CD4-positive, alpha-beta T cell treated with Interleukin-2 at 100 ng/mL for 4 hours (primary cell): ENCODE data around the gene DISC1.
"Not testable (repeated sequence)": the region's sequence is repeated elsewhere in the genome, so short reads cannot be mapped to it uniquely, and the experiment has no call there.

Source experiments
- DNase-seq: peaks from one replicate; pipeline ENCODE4 v3.0.0-alpha.2; 2020; ENCODE audit warnings: low spot score

Gene DISC1

DNA sequence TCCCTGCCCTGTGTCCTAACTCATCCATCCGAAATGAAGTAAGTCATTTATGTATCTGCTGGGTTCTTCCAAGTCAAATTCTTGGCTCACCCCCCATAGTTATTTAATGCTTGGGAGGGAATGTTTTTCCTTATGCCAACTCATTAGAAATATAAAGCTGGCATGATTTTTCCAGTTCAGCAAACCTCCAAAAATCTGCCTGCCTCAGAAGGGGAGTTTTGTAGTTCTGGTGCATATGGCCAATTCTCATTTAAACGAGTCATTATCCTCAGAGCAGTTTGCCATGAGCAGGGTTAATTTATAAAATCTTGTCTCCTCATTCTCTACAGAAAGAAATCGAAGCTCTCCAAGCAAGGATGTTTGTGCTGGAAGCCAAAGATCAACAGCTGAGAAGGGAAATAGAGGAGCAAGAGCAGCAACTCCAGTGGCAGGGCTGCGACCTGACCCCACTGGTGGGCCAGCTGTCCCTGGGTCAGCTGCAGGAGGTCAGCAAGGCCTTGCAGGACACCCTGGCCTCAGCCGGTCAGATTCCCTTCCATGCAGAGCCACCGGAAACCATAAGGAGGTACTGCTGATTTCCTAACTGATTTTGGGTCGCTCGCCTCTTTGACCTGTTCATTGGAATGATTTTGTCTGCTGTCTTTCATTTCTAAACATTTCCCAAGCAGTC, 144.1 kb downstream of the DISC1 start:
- no peak for DNase-seq

DNA sequence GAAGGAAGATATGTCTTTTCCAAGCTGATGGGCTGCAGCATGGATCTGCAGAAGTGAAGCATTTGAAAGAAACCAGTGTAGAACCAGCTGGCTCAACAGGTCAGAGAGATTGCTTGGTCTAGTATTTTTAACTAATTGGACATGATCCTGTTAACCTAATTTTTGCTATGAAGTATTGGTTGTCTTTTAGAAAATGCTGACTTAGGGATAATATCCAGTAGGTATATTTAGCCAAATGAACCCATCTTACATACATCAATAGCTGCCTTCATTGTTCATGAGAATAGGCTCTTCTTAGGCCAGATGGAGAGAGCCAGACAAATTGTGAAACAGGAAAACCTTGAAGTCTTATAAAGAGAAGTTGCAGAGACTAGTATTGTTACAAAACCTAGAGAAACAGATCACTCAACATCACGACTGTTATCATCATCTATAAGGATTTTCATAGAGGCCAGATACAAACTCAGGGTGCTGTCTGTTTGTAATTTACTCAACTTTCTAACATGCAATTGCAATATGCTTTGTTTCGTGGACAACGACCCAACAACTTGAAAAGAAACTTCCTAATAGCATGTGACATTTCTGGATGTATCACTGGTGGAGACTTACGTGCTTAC, 148.2 kb downstream of the DISC1 start:
- DNase-seq = no peak

GRCh38 chr1:231776010-231776756, 149.6 kb downstream of the DISC1 start:
- DNase-seq = no peak

- no peak for DNase-seq
Measured at GRCh38 chr1:231776757-231777062, 150.1 kb downstream of the DISC1 start.

- no peak for DNase-seq
Measured at GRCh38 chr1:231778009-231778719, 151.6 kb downstream of the DISC1 start.

GRCh38 chr1:231779081-231779480, 152.5 kb downstream of the DISC1 start:
- DNase-seq = no peak

GRCh38 chr1:231781892-231782291, 155.3 kb downstream of the DISC1 start:
- DNase-seq = no peak

DNA sequence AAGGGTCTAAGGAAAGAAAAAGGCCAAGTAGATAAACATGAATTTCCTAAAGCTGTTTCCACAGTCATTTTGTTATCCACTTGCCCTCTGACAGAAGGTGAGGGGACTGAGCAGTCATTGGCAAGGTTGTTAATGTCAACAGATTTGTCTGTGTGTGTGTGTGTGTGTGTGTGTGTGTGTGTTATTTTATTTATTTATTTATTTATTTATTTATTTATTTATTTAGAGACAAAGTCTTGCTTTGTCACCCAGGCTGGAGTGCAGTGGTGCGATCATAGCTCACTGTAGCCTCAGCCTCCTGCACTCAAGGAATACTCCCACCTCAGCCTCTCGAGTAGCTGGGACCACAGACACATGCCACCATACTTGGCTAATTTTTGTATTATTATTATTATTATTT, 158.5 kb downstream of the DISC1 start:
- not testable (repeated sequence) for DNase-seq

DNA sequence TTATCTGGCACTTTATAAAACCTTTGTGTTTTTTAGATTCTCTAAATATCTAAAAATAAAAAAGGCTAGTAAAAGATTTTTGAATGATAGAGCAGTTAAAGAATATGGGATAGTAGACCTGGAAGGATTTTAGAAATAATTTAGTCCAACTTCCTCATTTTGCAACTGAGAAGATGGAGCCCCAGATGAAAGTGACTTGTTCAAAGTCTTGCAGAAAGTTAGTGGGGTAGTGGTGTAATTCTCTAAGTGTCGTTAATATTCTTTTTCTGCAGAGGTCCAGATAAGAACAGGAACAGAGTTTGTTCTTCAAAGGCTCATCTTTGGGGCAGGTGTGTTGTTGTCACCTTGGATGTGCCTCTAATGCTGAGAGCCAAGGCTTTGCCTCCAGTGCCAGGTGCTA, 159.5 kb downstream of the DISC1 start:
- no peak for DNase-seq

DNA sequence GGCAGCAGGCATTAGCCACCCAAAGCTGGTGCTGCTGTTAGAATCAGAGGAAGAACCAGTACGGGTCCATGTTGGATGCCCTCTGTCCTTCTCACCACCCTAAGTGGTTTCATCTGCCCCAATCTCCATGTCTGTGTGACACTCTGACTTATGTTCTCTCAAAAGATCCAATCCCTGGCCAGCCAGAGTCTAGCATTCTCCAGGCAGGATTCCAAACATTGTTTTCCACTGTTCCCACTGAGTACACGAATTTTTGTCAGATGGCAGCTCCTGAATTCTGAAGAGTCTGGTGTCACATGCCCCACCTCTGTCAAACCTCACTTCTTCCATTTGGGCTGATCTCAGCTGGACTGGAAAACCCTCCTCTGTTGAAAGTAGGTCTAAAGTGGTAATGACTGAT, 166.0 kb downstream of the DISC1 start:
- DNase-seq = no peak

DNA sequence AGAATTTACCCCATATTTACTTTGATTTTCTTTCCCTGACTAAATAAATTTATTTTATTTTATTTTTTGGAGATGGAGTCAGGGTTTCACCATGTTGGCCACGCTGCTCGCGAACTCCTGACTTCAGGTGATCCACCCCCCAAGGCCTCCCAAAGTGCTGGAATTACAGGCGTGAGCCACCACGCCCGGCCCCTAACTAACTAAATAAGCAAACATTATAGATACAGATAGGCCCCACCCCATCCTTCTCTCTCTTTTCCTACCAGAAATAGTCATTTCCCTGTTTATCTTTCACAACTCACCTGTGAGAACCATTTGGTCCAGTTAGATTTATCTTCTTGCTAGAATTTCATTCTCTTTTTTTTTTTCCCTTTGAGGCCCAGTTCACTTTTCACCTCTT, 167.3 kb downstream of the DISC1 start:
- no peak for DNase-seq

GRCh38 chr1:231796141-231796540, 169.6 kb downstream of the DISC1 start:
- no peak for DNase-seq

- no peak for DNase-seq
Measured at GRCh38 chr1:231799363-231799986, 172.9 kb downstream of the DISC1 start.

DNA sequence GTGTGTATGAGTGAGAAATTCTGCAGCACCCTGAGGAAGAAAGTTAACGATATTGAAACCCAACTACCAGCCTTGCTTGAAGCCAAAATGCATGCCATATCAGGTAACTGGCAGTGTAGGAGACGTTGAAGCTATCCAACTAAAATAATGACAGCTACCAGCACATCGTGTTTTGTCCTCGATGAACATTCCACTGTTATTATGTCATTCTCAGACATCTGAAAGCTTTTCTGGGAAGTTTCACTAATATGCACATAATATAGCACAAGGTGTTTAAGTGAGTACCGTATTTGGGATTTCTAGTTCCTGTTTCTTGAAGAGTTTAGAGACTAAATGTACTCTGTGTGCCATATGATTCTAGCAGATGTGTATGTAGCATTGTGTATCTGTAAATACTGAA, 173.5 kb downstream of the DISC1 start:
- no peak for DNase-seq

GRCh38 chr1:231801042-231801585, 174.5 kb downstream of the DISC1 start:
- no peak for DNase-seq

DNA sequence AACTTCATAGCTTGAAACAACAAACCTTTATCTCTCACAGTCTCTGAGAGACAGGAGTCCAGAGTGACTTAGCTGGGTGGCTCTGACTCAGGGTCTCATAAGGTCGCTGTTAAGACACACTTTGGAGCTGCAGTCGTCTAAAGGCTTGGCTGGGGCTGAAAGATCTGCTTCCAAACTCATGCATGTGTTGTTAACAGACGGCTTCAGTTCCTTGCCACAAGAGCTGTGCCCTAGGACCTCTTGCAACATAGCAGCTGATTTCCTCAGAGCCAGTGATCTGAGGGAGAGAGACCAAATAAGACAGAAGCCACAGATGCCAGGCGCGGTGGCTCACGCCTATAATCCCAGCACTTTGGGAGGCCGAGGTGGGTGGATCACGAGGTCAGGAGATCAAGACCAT, 176.8 kb downstream of the DISC1 start:
- no peak for DNase-seq

- peak; percentile 9 for DNase-seq
Measured at GRCh38 chr1:231806623-231807495, 180.3 kb downstream of the DISC1 start.

GRCh38 chr1:231807541-231807940, 181.0 kb downstream of the DISC1 start:
- DNase-seq = no peak

- no peak for DNase-seq
Measured at GRCh38 chr1:231808116-231808515, 181.5 kb downstream of the DISC1 start.

- no peak for DNase-seq
Measured at GRCh38 chr1:231808990-231809389, 182.4 kb downstream of the DISC1 start.

- no peak for DNase-seq
Measured at GRCh38 chr1:231810415-231810814, 183.8 kb downstream of the DISC1 start.
